H1 (cell line): ENCODE data around the gene UNC80. TPM values are rescaled to one million over a fixed set of nuclear protein-coding genes. Genes with fewer than 3 reads are reported as not detected.

Source experiments
- CTCF ChIA-PET: fragments of 300-600 bp; sonication (Branson Sonifier 250); formaldehyde crosslinking; loops from one replicate; lab custom pipeline; 2021; ENCODE audit not compliant: partially characterized antibody; lab: Charles Lee
- POLR2A ChIA-PET: fragments of 300-600 bp; sonication (Branson Sonifier 250); formaldehyde crosslinking; loops from one replicate; lab custom pipeline; 2021; ENCODE audit warnings: inconsistent platforms; ENCODE audit not compliant: partially characterized antibody; lab: Charles Lee
- DNase-seq, 2 experiments: peaks; one replicate each; pipeline versions ENCODE4 v3.0.0 to v3.0.0-alpha.2; 2010 to 2022; ENCODE audit warnings: low spot score in 2 of 2, low read depth in 1 of 2, mixed read lengths in 1 of 2
- FAIRE-seq: peaks from 2 replicates; lab custom pipeline; 2011; peaks lifted over from hg19 to GRCh38; lab: Jason Lieb, UNC
- H2AFZ ChIP-seq: 2 replicates; pipeline ENCODE4 v1.8.1; 2012; ENCODE audit warnings: low read length, inconsistent platforms
- H2AK5ac ChIP-seq: 2 replicates; pipeline ENCODE4 v1.6.1; 2013; ENCODE audit warnings: low read depth, low read length
- H2BK120ac ChIP-seq: replicated peaks from 2 replicates; pipeline ENCODE3; 2013; ENCODE audit warnings: low read depth, low read length, inconsistent platforms
- H2BK12ac ChIP-seq: 2 replicates; pipeline ENCODE4 v1.6.1; 2013; ENCODE audit warnings: low read depth, low read length
- H2BK15ac ChIP-seq: 2 replicates; pipeline ENCODE4 v1.6.1; 2013; ENCODE audit warnings: low read length
- H2BK20ac ChIP-seq: 2 replicates; pipeline ENCODE4 v1.6.1; 2013; ENCODE audit warnings: low read length
- H2BK5ac ChIP-seq: 2 replicates; pipeline ENCODE4 v1.6.1; 2013; ENCODE audit warnings: low read depth, low read length
- H3K14ac ChIP-seq: 2 replicates; pipeline ENCODE4 v1.6.1; 2013; ENCODE audit warnings: inconsistent platforms; ENCODE audit not compliant: insufficient read length
- H3K18ac ChIP-seq: 2 replicates; pipeline ENCODE4 v1.6.1; 2013; ENCODE audit warnings: low read length; ENCODE audit errors: extremely low read depth
- H3K23ac ChIP-seq: 2 replicates; pipeline ENCODE4 v1.6.1; 2013; ENCODE audit warnings: inconsistent platforms; ENCODE audit not compliant: insufficient read length
- H3K23me2 ChIP-seq: 2 replicates; pipeline ENCODE4 v1.6.1; 2013; ENCODE audit warnings: low read depth, low read length
- H3K27ac ChIP-seq: 2 replicates; pipeline ENCODE4 v1.6.1; 2011; ENCODE audit warnings: low read depth, low read length, inconsistent platforms
- H3K27me3 ChIP-seq, 4 experiments: replicated peaks in 1 of 4; 1 replicate in 1 of 4; 2 replicates in 3 of 4; pipeline versions ENCODE4 v1.6.1 to v1.8.1; 2011 to 2013; ENCODE audit warnings: low read length in 3 of 4, mild to moderate bottlenecking in 3 of 4, inconsistent platforms in 2 of 4, mixed read lengths in 2 of 4, moderate library complexity in 1 of 4; ENCODE audit not compliant: control insufficient read depth in 3 of 4, insufficient read depth in 3 of 4; ENCODE audit errors: extremely low read depth in 1 of 4
- H3K36me3 ChIP-seq, 4 experiments: 2 replicates each; pipeline versions ENCODE4 v1.6.1 to v1.8.1; 2011 to 2013; ENCODE audit warnings: mild to moderate bottlenecking in 4 of 4, low read length in 3 of 4, moderate library complexity in 2 of 4, control low read depth in 1 of 4, inconsistent platforms in 1 of 4; ENCODE audit not compliant: insufficient read depth in 4 of 4, control insufficient read depth in 2 of 4
- H3K4ac ChIP-seq: replicated peaks from 2 replicates; pipeline ENCODE3; 2013; ENCODE audit warnings: low read length, low read depth, mixed read lengths, inconsistent platforms; ENCODE audit not compliant: insufficient read length
- H3K4me1 ChIP-seq, 4 experiments: replicated peaks in 1 of 4; 1 replicate in 1 of 4; 2 replicates in 3 of 4; pipeline versions ENCODE4 v1.6.1 to v1.8.1; 2011 to 2013; ENCODE audit warnings: low read length in 3 of 4, inconsistent platforms in 2 of 4, mixed read lengths in 1 of 4; ENCODE audit not compliant: insufficient read depth in 4 of 4, control insufficient read depth in 3 of 4
- H3K4me2 ChIP-seq, 2 experiments: 2 replicates each; pipeline versions ENCODE4 v1.6.1 to v1.8.1; 2011 to 2013; ENCODE audit warnings: low read depth in 2 of 2, low read length in 2 of 2, control low read depth in 1 of 2, inconsistent platforms in 1 of 2, mild to moderate bottlenecking in 1 of 2; ENCODE audit not compliant: insufficient read depth in 1 of 2
- H3K4me3 ChIP-seq, 4 experiments: fragments of 200-600, 300-600 bp in 1 of 4; sonication (generic), shearing (Covaris generic), sonication (Bioruptor Twin) in 1 of 4; 2 replicates each; pipeline versions ENCODE4 v1.5.1 to v1.8.1; 2011 to 2016; ENCODE audit warnings: low read length in 4 of 4, low read depth in 3 of 4, control low read depth in 2 of 4, inconsistent platforms in 2 of 4, mild to moderate bottlenecking in 2 of 4, mixed read lengths in 1 of 4, moderate library complexity in 1 of 4; ENCODE audit not compliant: insufficient read depth in 2 of 4; ENCODE audit errors: extremely low read depth in 1 of 4
- H3K56ac ChIP-seq: replicated peaks from 2 replicates; pipeline ENCODE3; 2013; ENCODE audit warnings: low read depth, mild to moderate bottlenecking, mixed read lengths, low read length, inconsistent platforms; ENCODE audit not compliant: insufficient read length
- H3K79me1 ChIP-seq: 2 replicates; pipeline ENCODE4 v1.6.1; 2013; ENCODE audit warnings: low read depth, low read length, control low read depth
- H3K79me2 ChIP-seq, 2 experiments: 2 replicates each; pipeline versions ENCODE4 v1.6.1 to v1.8.1; 2012 to 2013; ENCODE audit warnings: low read length in 2 of 2, mild to moderate bottlenecking in 2 of 2, inconsistent platforms in 1 of 2; ENCODE audit not compliant: insufficient read depth in 2 of 2, control insufficient read depth in 1 of 2
- H3K9ac ChIP-seq, 4 experiments: replicated peaks in 1 of 4; 1 replicate in 1 of 4; 2 replicates in 3 of 4; pipeline versions ENCODE4 v1.6.1 to v1.8.1; 2011 to 2013; ENCODE audit warnings: low read depth in 3 of 4, low read length in 3 of 4, control low read depth in 2 of 4, mild to moderate bottlenecking in 2 of 4, moderate library complexity in 2 of 4, inconsistent platforms in 1 of 4; ENCODE audit errors: extremely low read depth in 1 of 4
- H3K9me3 ChIP-seq, 2 experiments: 2 replicates each; pipeline versions ENCODE4 v1.6.1 to v1.8.1; 2012 to 2013; ENCODE audit warnings: mild to moderate bottlenecking in 2 of 2, moderate library complexity in 2 of 2, control low read depth in 1 of 2, inconsistent platforms in 1 of 2, low read depth in 1 of 2, low read length in 1 of 2, mixed read lengths in 1 of 2; ENCODE audit not compliant: insufficient read depth in 2 of 2
- H4K20me1 ChIP-seq, 2 experiments: replicated peaks in 1 of 2; 2 replicates each; pipeline versions ENCODE3 to v1.8.1; 2011 to 2013; ENCODE audit warnings: inconsistent platforms in 2 of 2, low read length in 2 of 2, mild to moderate bottlenecking in 1 of 2; ENCODE audit not compliant: insufficient read depth in 2 of 2, control insufficient read depth in 1 of 2
- H4K5ac ChIP-seq: 2 replicates; pipeline ENCODE4 v1.6.1; 2013; ENCODE audit warnings: low read length, low read depth, mixed read lengths, inconsistent platforms; ENCODE audit not compliant: insufficient read length
- H4K8ac ChIP-seq: 2 replicates; pipeline ENCODE4 v1.8.0; 2013; ENCODE audit warnings: mild to moderate bottlenecking, moderate library complexity, low read length, inconsistent platforms; ENCODE audit not compliant: insufficient read depth; ENCODE audit errors: extremely low read depth
- H4K91ac ChIP-seq: replicated peaks from 2 replicates; pipeline ENCODE3; 2013; ENCODE audit warnings: low read length, mixed read lengths, inconsistent platforms; ENCODE audit not compliant: insufficient read length
- BACH1 ChIP-seq: IDR thresholded peaks from 2 replicates; pipeline ENCODE4 v1.6.1; 2012; ENCODE audit warnings: low read length, improper control_type of control experiment
- CBX5 ChIP-seq: fragments of 300-800, 300-1000 bp; sonication (generic); IDR thresholded peaks from 2 replicates; pipeline ENCODE4 v1.7.1; 2016; ENCODE audit warnings: antibody characterized with exemption, low read length, low read depth
- CREB1 ChIP-seq: IDR thresholded peaks from 2 replicates; pipeline ENCODE4 v1.6.1; 2012; ENCODE audit warnings: inconsistent platforms
- SP2 ChIP-seq: IDR thresholded peaks from 2 replicates; pipeline ENCODE4 v1.6.1; 2012; ENCODE audit warnings: mild to moderate bottlenecking, low read length, inconsistent platforms
- polyA plus RNA-seq, 7 experiments: library from polyadenylated mRNA; depleted of rRNA in 3 of 7; stranded (reverse) in 5 of 7; unstranded in 2 of 7; fragments of >200 nt in 5 of 7; fragments of 200-250 nt in 2 of 7; gene quantifications; 1 replicate in 5 of 7; 2 replicates in 1 of 7; 4 replicates in 1 of 7; pipeline versions ENCODE4 v1.2.1 to v1.2.3, GENCODE V29; 2011 to 2013; ENCODE audit warnings: missing spikeins in 2 of 7, mixed read lengths in 2 of 7
- total RNA-seq: library from RNA; stranded (reverse); fragmentation: NEBNext Ultra II Directional; extraction: Animal tissue kit (Norgen Biotek cat#: 25700); gene quantifications from 2 replicates; pipeline ENCODE4 v1.2.1, GENCODE V29; 2021

UNC80 gene
- total and polyA plus RNA-seq, 2 of the 8 experiments (the other 6 are each of a cell fraction or from before 2014, with no cell fraction given): 0.53 to 0.56 TPM

DNA sequence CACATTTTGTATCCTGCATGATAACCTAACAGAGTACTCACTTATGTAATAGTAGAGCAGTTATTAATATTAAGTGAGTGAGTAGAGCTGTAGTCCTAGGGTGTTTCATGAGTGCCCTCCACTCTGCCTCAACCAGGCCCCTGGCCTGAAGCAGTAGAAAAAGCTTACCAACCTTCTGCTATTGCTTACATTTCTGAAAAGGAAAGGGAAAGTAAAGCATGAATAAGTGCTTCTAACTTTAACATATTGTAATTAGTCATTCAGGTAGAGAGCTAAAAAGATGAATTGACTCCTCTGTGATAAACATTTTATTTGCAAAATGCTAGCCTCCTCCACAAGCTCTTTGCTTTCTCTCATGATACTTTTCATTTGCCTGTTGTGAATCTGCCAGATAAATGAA lies 136.1 kb downstream of the UNC80 start:
- H3K23ac ChIP-seq: no peak overlapping the region
- CTCF ChIA-PET: interaction anchor here (0.9 to 1.2 kb wide), 3 partner anchors 10 to 53 kb away, joined by 3 to 5 read pairs (median 4); no protein-coding TSS in a partner anchor
- H3K36me3 ChIP-seq: no peaks in the 10 kb centered on the region
- no peak overlapping the region for H3K56ac ChIP-seq
- H3K14ac ChIP-seq: no peak overlapping the region
- no peak overlapping the region for H2BK120ac ChIP-seq
- 0 out of 4 replicates have a peak, but pooled peaks cover 0 to 3% of the 10 kb centered on the region in 2 experiments for H3K9me3 ChIP-seq
- FAIRE-seq (no peak), DNase-seq (no peak)
- H4K5ac ChIP-seq: no peak overlapping the region
- H3K4me2 ChIP-seq: no peak overlapping the region
- H3K79me1 ChIP-seq: no peaks in the 10 kb centered on the region
- no peak overlapping the region for H4K91ac ChIP-seq
- no peak overlapping the region for H4K8ac ChIP-seq
- TF ChIP-seq BACH1: no peak
- no peak for TF ChIP-seq SP2
- TF ChIP-seq CREB1: no peak
- no peak for TF ChIP-seq CBX5
- H2AK5ac ChIP-seq: no peak overlapping the region
- no peak overlapping the region for H2BK5ac ChIP-seq
- H3K18ac ChIP-seq: no peak overlapping the region
- H3K9ac ChIP-seq: no peak overlapping the region
- H3K4me1 ChIP-seq: no peaks in the 10 kb centered on the region; a peak in 1 of 7 replicates
- no peaks in the 10 kb centered on the region for H3K23me2 ChIP-seq
- H4K20me1 ChIP-seq: no peaks in the 10 kb centered on the region
- H3K27ac ChIP-seq: no peak overlapping the region
- H3K4me3 ChIP-seq: no peak overlapping the region
- no peak overlapping the region for H2BK12ac ChIP-seq
- peaks cover 0 to 1% (median 0%) of the 10 kb centered on the region in 4 experiments; a peak in 1 of 7 replicates for H3K27me3 ChIP-seq
- no peaks in the 10 kb centered on the region for H3K79me2 ChIP-seq
- POLR2A ChIA-PET: no interaction called here
- no peak overlapping the region for H2AFZ ChIP-seq
- no peak overlapping the region for H3K4ac ChIP-seq
- no peak overlapping the region for H2BK15ac ChIP-seq
- H2BK20ac ChIP-seq: no peak overlapping the region
